ENCODE results near the gene ZNF416. TPM values are rescaled to one million over a fixed set of nuclear protein-coding genes. Genes with fewer than 3 reads are reported as not detected.
A peak's percentile ranks its signal among the peaks of the same experiment; 100 is the strongest.

The ZNF416 gene
- total and polyA plus RNA-seq, 2 of the 8 experiments (the other 6 are each of a cell fraction or from before 2014, with no cell fraction given), result 3.2 to 10.3 TPM

DNA sequence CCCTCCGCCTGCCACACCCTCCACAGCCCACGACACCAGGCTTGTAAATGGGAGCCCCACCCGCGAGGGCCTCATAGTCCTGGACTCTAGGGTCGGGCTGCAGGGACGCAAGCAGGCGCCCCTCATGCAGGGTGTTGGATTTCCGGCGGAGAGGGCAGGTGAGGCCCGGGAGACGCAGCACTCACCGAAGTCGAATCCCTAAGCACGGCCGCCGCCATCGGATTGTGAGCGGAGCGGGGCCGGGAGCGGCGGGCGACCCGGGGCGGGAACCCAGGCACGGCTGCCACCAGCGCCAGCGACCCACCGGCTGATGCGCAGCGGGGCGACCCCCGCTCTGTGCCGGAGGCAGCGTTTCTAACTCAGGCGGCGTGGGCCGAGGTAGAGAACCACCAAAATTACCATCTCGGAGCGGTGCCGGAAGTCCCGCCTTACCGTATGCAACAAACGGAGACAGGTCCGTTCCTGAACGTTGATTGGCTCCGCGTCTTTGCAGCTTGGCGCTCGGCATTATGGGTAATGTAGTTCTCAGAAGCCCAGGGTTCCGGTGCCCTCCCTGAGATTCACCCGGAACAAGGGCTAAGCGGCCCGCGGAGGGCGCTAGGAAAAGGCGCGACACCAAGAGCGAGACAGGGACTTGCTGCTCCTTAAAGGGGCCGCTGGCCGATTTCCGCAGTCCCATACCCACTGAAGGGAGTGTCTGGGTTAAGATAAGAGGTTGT is at the start of gene ZNF416 (continued):
- peak; percentile 82 for TF ChIP-seq KDM4A (IDR thresholded peaks at IDR 0.05; ENCODE audit: low read depth, low read length, severe bottlenecking)
- TF ChIP-seq HDAC6 (IDR thresholded peaks at IDR 0.05; ENCODE audit: low read depth, low read length), result no peak
- TF ChIP-seq MAFK (IDR thresholded peaks at IDR 0.05; ENCODE audit: low read depth, low read length), result no peak
- peak; percentile 89 for TF ChIP-seq CHD2 (IDR thresholded peaks at IDR 0.05; ENCODE audit: low read length)
- TF ChIP-seq SIN3A (conservative IDR thresholded peaks at IDR 0.05 in 1 of 2, IDR thresholded peaks at IDR 0.05 in 1 of 2; ENCODE audit: low read depth in 1 of 2, low read length in 2 of 2), result peak in 1 of 2 experiments; percentile 17; a peak in 1 of 4 replicates
- no peak for TF ChIP-seq POLR2A (IDR thresholded peaks at IDR 0.05; ENCODE audit: control extremely low read depth in 1 of 2, low read depth in 2 of 2, low read length in 2 of 2)
- TF ChIP-seq BRCA1 (IDR thresholded peaks at IDR 0.05; ENCODE audit: low read depth, low read length), result peak; percentile 61; the same call in 1 of the 2 replicates
- TF ChIP-seq, protein P1, sequence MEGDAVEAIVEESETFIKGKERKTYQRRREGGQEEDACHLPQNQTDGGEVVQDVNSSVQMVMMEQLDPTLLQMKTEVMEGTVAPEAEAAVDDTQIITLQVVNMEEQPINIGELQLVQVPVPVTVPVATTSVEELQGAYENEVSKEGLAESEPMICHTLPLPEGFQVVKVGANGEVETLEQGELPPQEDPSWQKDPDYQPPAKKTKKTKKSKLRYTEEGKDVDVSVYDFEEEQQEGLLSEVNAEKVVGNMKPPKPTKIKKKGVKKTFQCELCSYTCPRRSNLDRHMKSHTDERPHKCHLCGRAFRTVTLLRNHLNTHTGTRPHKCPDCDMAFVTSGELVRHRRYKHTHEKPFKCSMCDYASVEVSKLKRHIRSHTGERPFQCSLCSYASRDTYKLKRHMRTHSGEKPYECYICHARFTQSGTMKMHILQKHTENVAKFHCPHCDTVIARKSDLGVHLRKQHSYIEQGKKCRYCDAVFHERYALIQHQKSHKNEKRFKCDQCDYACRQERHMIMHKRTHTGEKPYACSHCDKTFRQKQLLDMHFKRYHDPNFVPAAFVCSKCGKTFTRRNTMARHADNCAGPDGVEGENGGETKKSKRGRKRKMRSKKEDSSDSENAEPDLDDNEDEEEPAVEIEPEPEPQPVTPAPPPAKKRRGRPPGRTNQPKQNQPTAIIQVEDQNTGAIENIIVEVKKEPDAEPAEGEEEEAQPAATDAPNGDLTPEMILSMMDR (IDR thresholded peaks at IDR 0.05; ENCODE audit: control extremely low read depth in 1 of 3, insufficient read depth in 1 of 3, low read depth in 1 of 3, low read length in 3 of 3), result peak in 1 of 3 experiments; percentile 13; a peak in 1 of 4 replicates
- peak; percentile 90 for TF ChIP-seq ASH2L (IDR thresholded peaks at IDR 0.05; ENCODE audit: low read length)
- 0 out of 2 replicates have a peak, but pooled peaks have one; percentile 60 for TF ChIP-seq RBBP5 (IDR thresholded peaks at IDR 0.05; ENCODE audit: borderline replicate concordance, low read depth, low read length)
- peak; percentile 80 for TF ChIP-seq SIX5 (IDR thresholded peaks at IDR 0.05; ENCODE audit: low read depth, low read length)
- 0 out of 4 replicates have a peak, but pooled peaks of 1 of the 2 experiments have one; percentile 37 for TF ChIP-seq HDAC2 (IDR thresholded peaks at IDR 0.05; ENCODE audit: borderline replicate concordance in 1 of 2, low read depth in 2 of 2, low read length in 2 of 2)
- TF ChIP-seq, protein P2, sequence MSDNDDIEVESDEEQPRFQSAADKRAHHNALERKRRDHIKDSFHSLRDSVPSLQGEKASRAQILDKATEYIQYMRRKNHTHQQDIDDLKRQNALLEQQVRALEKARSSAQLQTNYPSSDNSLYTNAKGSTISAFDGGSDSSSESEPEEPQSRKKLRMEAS (IDR thresholded peaks at IDR 0.05), result peak; percentile 57
- no peak for TF ChIP-seq EGR1 (IDR thresholded peaks at IDR 0.05; ENCODE audit: borderline replicate concordance, low read depth, low read length)
- TF ChIP-seq POLR2AphosphoS5 (IDR thresholded peaks at IDR 0.05; ENCODE audit: low read depth, low read length), result peak; percentile 81
- TF ChIP-seq, protein P3, sequence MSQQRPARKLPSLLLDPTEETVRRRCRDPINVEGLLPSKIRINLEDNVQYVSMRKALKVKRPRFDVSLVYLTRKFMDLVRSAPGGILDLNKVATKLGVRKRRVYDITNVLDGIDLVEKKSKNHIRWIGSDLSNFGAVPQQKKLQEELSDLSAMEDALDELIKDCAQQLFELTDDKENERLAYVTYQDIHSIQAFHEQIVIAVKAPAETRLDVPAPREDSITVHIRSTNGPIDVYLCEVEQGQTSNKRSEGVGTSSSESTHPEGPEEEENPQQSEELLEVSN (IDR thresholded peaks at IDR 0.05), result peak; percentile 59
- TF ChIP-seq BACH1 (IDR thresholded peaks at IDR 0.05; ENCODE audit: low read length), result peak; percentile 19; the same call in 1 of the 2 replicates
- TF ChIP-seq POU5F1 (IDR thresholded peaks at IDR 0.05; ENCODE audit: low read depth, low read length), result no peak
- TF ChIP-seq NANOG (IDR thresholded peaks at IDR 0.05; ENCODE audit: insufficient read depth, low read depth, low read length, poor library complexity, severe bottlenecking), result no peak
- TF ChIP-seq CBX8 (IDR thresholded peaks at IDR 0.05; ENCODE audit: borderline replicate concordance, low read depth, low read length), result no peak
